Jurkat, Clone E6-1 (cell line): ENCODE results near the gene TRAPPC13. TPM values are rescaled to one million over a fixed set of nuclear protein-coding genes. Genes with fewer than 3 reads are reported as not detected.
"Not testable (repeated sequence)": the region's sequence is repeated elsewhere in the genome, so short reads cannot be mapped to it uniquely, and the experiment has no call there.

ENCODE experiments used
- DNase-seq: peaks from one replicate; pipeline ENCODE4 v3.0.0-alpha.2; 2011; ENCODE audit warnings: low read depth, low spot score
- H3K4me3 ChIP-seq: 2 replicates; pipeline ENCODE4 v1.5.1; 2011; ENCODE audit warnings: mild to moderate bottlenecking, low read length, control low read depth, moderate library complexity
- polyA plus RNA-seq: library from polyadenylated mRNA; unstranded; fragments of >200 nt; gene quantifications from one replicate; pipeline ENCODE4 v1.2.1, GENCODE V29; 2012; ENCODE audit warnings: missing spikeins; ENCODE audit not compliant: insufficient read length, insufficient read depth

The TRAPPC13 gene
- 27.6 TPM for polyA plus RNA-seq

- peak; percentile 91 for DNase-seq
- H3K4me3 ChIP-seq = peak within 1 kb of the TSS; percentile 97
These were observed at the start of gene TRAPPC13, which contains the start of gene SHLD3 for GRCh38 chr5:65624571-65625555. Gene TRAPPC13, plus strand, starts transcription at chr5:65625027. Its CDS starts 34 bp downstream, at chr5:65625061. Gene SHLD3, plus strand, starts transcription at chr5:65625027. Its CDS starts 4,561 bp downstream, at chr5:65629588.

- DNase-seq = no peak
- H3K4me3 ChIP-seq = no peak overlapping the region
These were observed 47.7 kb upstream of the TRAPPC13 start for GRCh38 chr5:65577141-65577540.

GRCh38 chr5:65588694-65589093 lies 36.1 kb upstream of the TRAPPC13 start:
- no peak overlapping the region for H3K4me3 ChIP-seq
- no peak for DNase-seq

DNA sequence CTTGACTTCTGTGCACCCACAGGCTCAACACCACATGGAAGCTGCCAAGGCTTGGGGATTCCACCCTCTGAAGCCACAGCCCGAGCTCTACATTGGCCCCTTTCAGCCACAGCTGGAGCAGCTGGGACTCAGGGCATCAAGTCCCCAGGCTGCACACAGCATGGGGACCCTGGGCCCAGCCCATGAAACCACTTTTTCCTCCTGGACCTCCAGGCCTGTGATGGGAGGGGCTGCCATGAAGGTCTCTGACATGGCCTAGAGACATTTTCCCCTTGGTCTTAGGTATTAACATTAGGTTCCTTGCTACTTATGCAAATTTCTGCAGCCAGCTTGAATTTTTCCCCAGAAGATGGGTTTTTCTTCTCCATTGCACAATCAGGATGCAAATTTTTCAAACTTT lies 23.1 kb upstream of the TRAPPC13 start:
- not testable (repeated sequence) for DNase-seq, H3K4me3 ChIP-seq

- DNase-seq = no peak
- no peak overlapping the region for H3K4me3 ChIP-seq
These were observed 13.3 kb upstream of the TRAPPC13 start for GRCh38 chr5:65611524-65611923.

DNA sequence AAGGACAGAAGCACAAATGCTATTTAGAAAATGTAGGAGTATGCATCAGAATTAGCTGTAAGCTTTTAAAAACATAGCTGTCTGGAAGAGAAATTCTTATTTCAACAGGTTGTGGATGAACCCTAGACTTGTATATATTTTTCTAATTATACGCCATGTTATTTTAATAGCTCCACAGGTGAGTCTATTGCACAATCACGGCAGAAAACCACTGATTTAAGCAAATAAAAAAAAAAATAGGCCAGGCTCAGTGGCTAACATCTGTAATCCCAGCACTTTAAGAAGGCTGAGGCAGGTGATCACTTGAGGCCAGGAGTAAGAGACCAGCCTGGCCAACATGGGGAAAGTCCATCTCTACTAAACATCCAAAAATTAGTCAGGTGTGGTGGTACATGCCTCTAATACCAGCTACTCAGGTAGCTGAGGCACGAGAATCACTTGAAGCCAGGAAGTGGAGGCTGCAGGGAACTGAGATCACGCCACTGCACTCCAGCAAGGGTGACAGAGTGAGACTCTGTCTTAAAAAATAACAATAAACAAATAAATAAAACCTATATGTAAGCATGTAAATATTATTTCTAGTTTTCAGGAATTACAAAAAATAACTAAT lies 12.4 kb upstream of the TRAPPC13 start:
- no peak overlapping the region for H3K4me3 ChIP-seq
- no peak for DNase-seq

DNA sequence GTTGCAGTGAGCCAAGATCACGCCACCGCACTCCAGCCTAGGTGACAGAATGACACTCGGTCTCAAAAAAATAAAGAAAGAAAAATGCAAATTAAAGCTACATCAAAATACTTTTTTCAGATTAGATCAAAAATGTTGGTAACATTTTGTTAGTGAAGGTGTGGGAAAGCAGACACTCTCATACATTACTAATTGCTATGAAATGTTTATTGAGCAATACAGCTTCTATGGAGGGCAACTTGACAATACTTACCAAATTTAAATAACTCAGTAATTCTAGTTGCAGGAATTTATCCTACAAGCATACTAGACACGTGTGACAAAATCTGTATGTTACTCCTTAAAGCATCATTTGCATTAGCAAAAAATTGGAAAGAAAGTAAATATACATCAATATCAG lies 4.8 kb upstream of the TRAPPC13 start:
- DNase-seq = no peak
- H3K4me3 ChIP-seq = no peak overlapping the region

GRCh38 chr5:65621961-65622360 lies 2.9 kb upstream of the TRAPPC13 start:
- DNase-seq = not testable (repeated sequence)

GRCh38 chr5:65623482-65623881 lies 1.3 kb upstream of the TRAPPC13 start:
- DNase-seq = no peak
- H3K4me3 ChIP-seq = peak overlapping the region; percentile 97

More at GRCh38 chr5:65621961-65622360, 2.9 kb upstream of the TRAPPC13 start:
- not testable (repeated sequence) for H3K4me3 ChIP-seq

- peak; percentile 90 for DNase-seq
- H3K4me3 ChIP-seq = peak within 1 kb of the TSS; percentile 97
These were observed 729 bp upstream of the TRAPPC13 start, which contains the start of gene TRIM23 for GRCh38 chr5:65624025-65624570. Gene TRIM23, minus strand, starts transcription at chr5:65624333. Its CDS starts 59 bp downstream, at chr5:65624274.

- DNase-seq = no peak
- peak overlapping the region; percentile 97 for H3K4me3 ChIP-seq
These were observed 916 bp downstream of the TRAPPC13 start for GRCh38 chr5:65625743-65626142.

DNA sequence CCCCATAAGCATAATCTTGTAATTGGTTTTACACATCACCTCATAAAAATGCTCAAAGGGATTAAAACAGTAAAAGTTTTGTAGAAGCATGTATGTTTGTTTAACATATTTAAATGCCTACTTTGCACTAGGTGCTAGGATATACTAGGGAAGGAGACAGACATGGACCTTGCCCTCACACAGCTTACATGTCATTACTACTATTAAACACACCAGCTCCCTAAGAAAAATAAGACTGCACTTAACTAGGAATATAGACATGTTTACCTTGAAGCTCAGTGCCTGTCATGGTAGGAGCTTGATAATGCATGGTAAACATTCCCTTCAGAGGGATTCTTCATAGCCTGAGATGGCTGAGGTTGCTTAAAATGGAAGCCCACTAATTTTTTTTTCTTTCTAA lies 6.2 kb downstream of the TRAPPC13 start:
- no peak overlapping the region for H3K4me3 ChIP-seq
- no peak for DNase-seq

GRCh38 chr5:65640240-65640639 lies 15.4 kb downstream of the TRAPPC13 start:
- no peak for DNase-seq
- no peak overlapping the region for H3K4me3 ChIP-seq

- no peak overlapping the region for H3K4me3 ChIP-seq
- no peak for DNase-seq
These were observed 22.1 kb downstream of the TRAPPC13 start for GRCh38 chr5:65646938-65647337.

DNA sequence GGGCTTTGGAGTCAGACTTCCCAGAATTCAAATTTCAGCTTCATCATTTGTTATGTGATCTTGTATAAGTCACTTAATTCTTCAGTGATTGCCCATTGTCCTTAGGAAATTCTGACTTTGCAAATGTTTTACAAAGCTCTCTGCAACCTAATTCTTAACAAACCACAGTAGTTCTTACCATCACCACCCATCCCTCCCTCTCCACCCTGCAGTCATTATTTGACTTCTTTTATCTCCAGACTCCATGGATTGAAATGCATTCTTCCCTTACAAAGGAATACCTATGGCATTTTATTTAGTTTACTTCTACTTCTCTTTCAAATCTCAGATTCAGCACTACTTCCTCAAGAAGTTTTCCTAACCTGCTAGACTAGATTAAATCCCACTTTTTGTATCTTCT lies 23.1 kb downstream of the TRAPPC13 start:
- no peak for DNase-seq
- no peak overlapping the region for H3K4me3 ChIP-seq

DNA sequence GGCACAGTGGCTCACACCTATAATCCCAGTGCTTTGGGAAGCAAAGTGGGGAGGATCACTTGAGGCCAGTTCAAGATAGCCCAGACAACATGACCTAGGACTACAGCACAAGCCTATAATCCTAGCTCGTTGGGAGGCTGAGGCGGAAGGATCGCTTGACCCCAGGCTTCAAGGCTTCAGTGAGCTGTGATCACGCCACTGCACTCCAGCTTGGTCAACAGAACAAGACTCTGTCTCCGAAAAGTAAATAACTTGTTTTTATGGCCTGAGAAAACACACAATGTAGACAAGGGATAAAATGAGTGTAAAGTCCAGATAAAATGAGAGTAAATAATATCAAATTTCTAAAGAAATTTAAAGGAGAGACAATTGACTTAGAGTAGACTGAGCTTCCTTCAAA lies 26.3 kb downstream of the TRAPPC13 start:
- no peak overlapping the region for H3K4me3 ChIP-seq
- DNase-seq = no peak

DNA sequence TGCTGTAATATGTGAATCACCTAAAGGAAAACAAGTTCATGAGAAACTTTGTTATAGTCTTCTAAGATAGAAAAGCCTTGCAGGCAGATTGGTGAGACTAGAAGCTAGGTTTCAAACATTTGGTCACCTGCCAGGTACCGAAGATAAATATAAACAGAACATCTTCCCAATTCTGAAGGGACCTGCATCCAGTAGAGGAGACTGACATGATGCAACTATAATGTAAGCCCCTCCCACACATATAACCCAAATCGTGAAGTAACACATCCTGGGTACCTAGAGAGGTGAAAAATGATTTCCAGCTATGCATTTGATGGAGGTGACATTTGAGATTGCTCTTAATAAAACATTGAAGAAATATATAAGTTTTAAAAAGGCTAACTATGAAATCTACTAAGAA lies 29.9 kb downstream of the TRAPPC13 start:
- no peak overlapping the region for H3K4me3 ChIP-seq
- no peak for DNase-seq

- no peak for DNase-seq
- H3K4me3 ChIP-seq = no peak overlapping the region
These were observed 39.1 kb downstream of the TRAPPC13 start for GRCh38 chr5:65663804-65664521.

DNA sequence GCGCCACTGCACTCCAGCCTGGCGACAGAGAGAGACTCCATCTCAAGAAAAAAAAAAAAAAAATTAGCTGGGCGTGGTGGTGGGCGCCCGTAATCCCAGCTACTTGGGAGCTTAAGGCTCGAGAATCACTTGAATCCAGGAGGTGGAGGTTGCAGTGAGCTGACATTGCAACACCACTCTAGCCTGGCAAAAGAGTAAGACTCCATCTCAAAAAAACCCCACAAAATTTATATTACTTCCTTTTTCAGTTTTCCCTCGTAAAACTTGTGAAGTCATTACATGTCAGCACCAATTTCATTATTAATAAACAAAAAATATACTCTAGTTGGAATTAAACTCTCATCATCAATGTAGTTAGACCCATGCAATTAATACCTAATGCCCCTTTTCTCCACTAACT lies 43.9 kb downstream of the TRAPPC13 start:
- DNase-seq = no peak
- H3K4me3 ChIP-seq = no peak overlapping the region
